ENCODE data around the gene HCRTR1.

HCRTR1 gene

DNA sequence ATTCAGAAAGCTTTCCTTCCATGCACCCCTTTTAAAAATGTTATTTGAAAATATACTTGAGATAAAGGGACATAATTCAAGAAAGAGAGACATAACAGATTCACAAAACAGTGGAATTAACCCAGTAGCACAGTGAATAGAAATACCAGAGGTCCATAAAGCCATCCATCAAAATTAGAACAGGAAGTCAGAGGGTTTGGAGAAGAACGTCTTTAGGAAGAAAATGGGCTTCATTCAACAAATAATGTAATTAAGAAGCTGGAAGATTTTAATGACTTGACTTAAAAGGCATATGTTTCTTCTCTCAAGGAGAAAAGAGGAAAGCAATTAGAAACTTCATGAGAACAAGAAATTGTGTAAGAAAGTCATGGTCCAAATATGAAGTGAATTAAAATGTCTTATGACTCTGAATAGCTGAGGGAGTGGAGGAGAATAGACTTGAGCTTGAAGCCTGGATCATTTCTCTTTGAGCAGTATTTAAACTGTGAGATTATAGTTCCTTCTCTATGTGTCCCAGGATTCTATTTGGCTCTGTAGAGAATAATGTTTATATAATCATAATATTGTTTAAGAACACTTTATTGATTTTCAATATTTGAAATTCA, 7.9 kb upstream of the HCRTR1 start:
- no peak for DNase-seq (ENCODE audit: extremely low read depth, low read depth)
- no peak for TF ChIP-seq CTCF (IDR thresholded peaks at IDR 0.05; ENCODE audit: low read depth, low read length)

DNA sequence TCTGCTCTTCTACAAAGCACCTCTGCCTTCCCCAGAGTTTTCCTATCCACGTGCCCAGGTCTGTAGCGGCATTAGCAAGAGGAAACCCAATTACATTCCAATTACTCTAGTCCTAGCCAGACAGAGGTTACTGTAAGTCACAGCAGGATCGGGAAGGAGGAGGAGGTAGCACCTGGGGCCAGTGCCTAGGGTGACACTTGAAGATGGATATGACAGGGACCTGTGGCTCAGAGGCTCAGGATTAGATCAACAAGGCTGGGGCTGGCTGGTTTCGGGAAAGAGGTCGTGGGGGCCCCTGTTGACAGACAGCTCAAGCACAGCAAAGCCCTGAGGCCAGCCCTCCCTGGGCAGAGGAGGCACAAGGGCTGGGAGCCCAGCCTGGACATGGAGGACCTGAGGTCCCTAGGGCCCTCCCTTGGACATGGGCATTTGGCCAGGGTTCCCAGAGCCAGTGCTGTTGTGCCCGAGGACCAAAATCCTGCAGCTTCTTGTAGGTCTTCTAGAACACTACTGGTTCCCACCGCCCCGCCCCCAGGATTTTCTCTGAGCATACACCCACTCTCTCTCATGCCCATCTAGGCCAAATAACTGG, 3.0 kb upstream of the HCRTR1 start:
- no peak for TF ChIP-seq CTCF (IDR thresholded peaks at IDR 0.05; ENCODE audit: low read depth, low read length)
- DNase-seq (ENCODE audit: extremely low read depth, low read depth) = no peak

DNA sequence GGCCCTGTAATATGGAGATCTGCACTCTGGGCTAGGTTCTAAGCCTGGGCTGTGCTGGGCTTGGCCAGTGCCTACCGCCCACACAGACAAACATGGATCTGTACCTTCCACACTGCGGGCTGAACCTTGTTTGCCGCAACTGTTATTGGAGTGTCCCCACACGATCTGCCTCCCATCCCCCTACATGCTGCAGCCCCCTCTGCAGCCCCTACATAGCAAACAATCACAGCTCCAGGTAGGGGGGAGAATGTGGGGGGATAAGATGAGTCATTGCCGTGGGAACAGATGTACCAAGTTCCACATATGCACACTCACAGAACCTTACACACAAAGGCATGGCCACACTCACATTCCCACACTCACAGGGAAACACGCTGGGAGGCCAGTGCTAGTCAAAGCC, 2.1 kb upstream of the HCRTR1 start:
- no peak for TF ChIP-seq CTCF (IDR thresholded peaks at IDR 0.05; ENCODE audit: low read depth, low read length)
- no peak for DNase-seq (ENCODE audit: extremely low read depth, low read depth)

GRCh38 chr1:31615939-31616338, 1.6 kb upstream of the HCRTR1 start:
- no peak for TF ChIP-seq CTCF (IDR thresholded peaks at IDR 0.05; ENCODE audit: low read depth, low read length)
- no peak for DNase-seq (ENCODE audit: extremely low read depth, low read depth)

- TF ChIP-seq CTCF (IDR thresholded peaks at IDR 0.05; ENCODE audit: low read depth, low read length) = peak; percentile 79
- DNase-seq (ENCODE audit: extremely low read depth, low read depth) = no peak
These were observed 642 bp downstream of the HCRTR1 start for GRCh38 chr1:31617916-31618746.

- no peak for TF ChIP-seq CTCF (IDR thresholded peaks at IDR 0.05; ENCODE audit: low read depth, low read length)
- no peak for DNase-seq (ENCODE audit: extremely low read depth, low read depth)
These were observed 1.7 kb downstream of the HCRTR1 start for GRCh38 chr1:31618916-31619846.
